Gastroesophageal sphincter (tissue), 4 donors: Measurements from ENCODE around the gene MRPS7. TPM values are rescaled to one million over a fixed set of nuclear protein-coding genes. Genes with fewer than 3 reads are reported as not detected.

Experiments used
- ATAC-seq: fragments of 150-250 bp; one replicate; pipeline ENCODE4 v1.9.1; 2016; ENCODE audit warnings: mild to moderate bottlenecking, moderate library complexity
- H3K27ac ChIP-seq, 4 donors: fragments of 200-600 bp; sonication (generic) in 3 of 4; 1 replicate in 3 of 4; 2 replicates in 1 of 4; pipeline ENCODE4 v1.5.1; 2016 to 2019
- H3K27me3 ChIP-seq: fragments of 200-600 bp; sonication (generic); one replicate; pipeline ENCODE4 v1.5.1; 2019
- H3K36me3 ChIP-seq, 2 donors: fragments of 200-600 bp; sonication (generic); one replicate each; pipeline ENCODE4 v1.5.1; 2019; ENCODE audit warnings: control low read depth in 1 of 2
- H3K4me1 ChIP-seq, 3 donors: fragments of 200-600 bp; sonication (generic); 1 replicate in 2 of 3; 2 replicates in 1 of 3; pipeline ENCODE4 v1.5.1; 2016 to 2019; ENCODE audit warnings: control low read depth in 2 of 3
- H3K4me3 ChIP-seq, 2 donors: fragments of 200-600 bp; sonication (generic); one replicate each; pipeline ENCODE4 v1.5.1; 2019; ENCODE audit warnings: mild to moderate bottlenecking in 1 of 2, moderate library complexity in 1 of 2
- H3K9me3 ChIP-seq, 3 donors: fragments of 200-600 bp; sonication (generic); one replicate each; pipeline ENCODE4 v1.5.1; 2017 to 2019; ENCODE audit warnings: control low read depth in 2 of 3
- CTCF ChIP-seq, 4 experiments: fragments of 200-600 bp in 2 of 4; fragments of 450-650 bp in 2 of 4; sonication (generic) in 1 of 4; IDR thresholded peaks; one replicate each; pipeline ENCODE4 v1.5.1; 2017 to 2019; ENCODE audit warnings: antibody characterized with exemption in 4 of 4, mild to moderate bottlenecking in 2 of 4, moderate library complexity in 2 of 4
- EP300 ChIP-seq: sonication (generic); formaldehyde crosslinking; IDR thresholded peaks from one replicate; pipeline ENCODE4 v1.6.1; 2017; ENCODE audit warnings: antibody characterized with exemption, mild to moderate bottlenecking
- POLR2A ChIP-seq, 2 donors: fragments of 450-650 bp; IDR thresholded peaks; one replicate each; pipeline ENCODE4 v1.6.1; 2017; ENCODE audit warnings: antibody characterized with exemption in 2 of 2, mild to moderate bottlenecking in 2 of 2, moderate library complexity in 1 of 2
- POLR2AphosphoS5 ChIP-seq: sonication (generic); formaldehyde crosslinking; IDR thresholded peaks from one replicate; pipeline ENCODE4 v1.6.1; 2017; ENCODE audit warnings: antibody characterized with exemption
- WGBS, 2 donors: methylation state at CpG; one replicate each; pipeline ENCODE4 v1.1.5; 2018; ENCODE audit warnings: low coverage in 1 of 2; 5-methylcytosine and 5-hydroxymethylcytosine counted together
- total RNA-seq, 4 donors: library from RNA; depleted of rRNA; stranded (reverse); fragments of >200 nt; gene quantifications; one replicate each; pipeline ENCODE4 v1.1.0, GENCODE V29; 2016

Gene MRPS7
- total RNA-seq, 4 donors from 2014 or later: 35.0 to 46.4 (median 38.3) TPM

DNA sequence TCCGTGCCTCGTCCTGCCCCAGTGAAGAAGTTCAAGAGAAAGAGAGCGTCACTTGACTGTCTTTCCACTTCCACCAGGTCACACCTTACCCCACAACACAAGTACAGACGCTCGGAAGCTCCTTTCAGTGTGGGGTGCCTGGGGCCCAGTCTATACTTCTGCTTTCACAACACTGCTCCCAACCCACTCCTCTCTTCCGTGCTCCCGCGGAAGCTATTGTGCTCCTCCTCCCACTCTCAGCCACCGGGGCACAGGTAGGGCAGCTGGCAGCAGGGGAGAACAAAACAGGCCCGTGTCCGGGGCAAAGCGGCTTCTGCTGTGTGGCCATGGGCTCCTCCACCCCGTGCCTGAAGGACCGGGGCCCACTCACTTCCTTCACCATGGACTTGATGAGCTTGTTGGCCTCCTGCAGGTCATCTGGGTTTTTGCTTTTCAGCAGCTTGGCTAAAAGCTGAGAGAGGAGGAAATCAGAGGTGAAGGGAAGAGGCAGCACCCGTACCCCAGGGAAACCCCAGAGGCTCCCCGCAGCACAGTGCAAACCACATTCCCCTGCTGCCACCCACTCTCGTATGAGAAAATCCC, 19.1 kb upstream of the MRPS7 start:
- no peaks in the 10 kb centered on the region for H3K9me3 ChIP-seq
- TF ChIP-seq POLR2A (IDR thresholded peaks at IDR 0.05) (no peak), CTCF (IDR thresholded peaks at IDR 0.05) (no peak), EP300 (no peak), POLR2AphosphoS5 (no peak)
- H3K27me3 ChIP-seq: no peaks in the 10 kb centered on the region
- peaks cover 0 to 92% of the 10 kb centered on the region in 2 donors for H3K36me3 ChIP-seq
- 82% methylated on average over 3 of the region's 17 CpGs; no CpG with 5 or more reads in 1 of the 2 donors for WGBS, 2 donors
- H3K27ac ChIP-seq: peak overlapping the region in 2 of 4 donors; percentile 6 to 50
- H3K4me1 ChIP-seq: peaks cover 0 to 15% (median 0%) of the 10 kb centered on the region in 3 donors
- no peak overlapping the region for H3K4me3 ChIP-seq
- no peak for ATAC-seq

- Histone ChIP-seq H3K27ac (no peak overlapping the region), H3K27me3 (no peaks in the 10 kb centered on the region), H3K36me3 (peaks cover 0 to 75% of the 10 kb centered on the region in 2 donors), H3K4me3 (no peak overlapping the region), H3K4me1 (peaks cover 0 to 19% (median 0%) of the 10 kb centered on the region in 3 donors), H3K9me3 (no peaks in the 10 kb centered on the region)
- ATAC-seq: no peak
- WGBS, 2 donors: 76 to 83% methylated on average over 5 to 8 of the region's 22 CpGs
- TF ChIP-seq EP300: no peak
- TF ChIP-seq POLR2AphosphoS5: no peak
- TF ChIP-seq POLR2A (IDR thresholded peaks at IDR 0.05): no peak
- no peak for TF ChIP-seq CTCF (IDR thresholded peaks at IDR 0.05)
Observed at GRCh38 chr17:75244133-75244866, 17.4 kb upstream of the MRPS7 start.

DNA sequence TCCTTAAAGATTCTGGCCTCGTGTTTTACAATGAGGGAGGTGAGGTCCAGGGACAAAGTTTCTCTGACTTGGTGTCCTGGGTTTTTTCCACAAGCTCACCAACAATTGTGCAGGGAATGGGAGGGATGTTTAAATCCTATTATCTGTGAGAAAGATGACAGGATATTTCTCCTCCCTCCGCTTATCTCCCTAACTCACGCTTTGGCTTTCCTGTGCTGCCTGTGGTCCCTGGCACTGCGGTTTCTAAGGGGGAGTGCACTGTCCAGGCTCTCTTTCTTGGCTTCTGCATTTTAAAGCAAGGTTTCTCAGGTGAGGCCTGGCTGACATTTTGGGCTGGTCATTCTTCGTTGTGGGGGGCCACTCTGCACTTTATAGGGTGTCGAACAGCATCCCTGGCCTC, 16.7 kb upstream of the MRPS7 start:
- peaks cover 0 to 68% of the 10 kb centered on the region in 2 donors for H3K36me3 ChIP-seq
- H3K27me3 ChIP-seq: no peaks in the 10 kb centered on the region
- no peak overlapping the region for H3K27ac ChIP-seq

DNA sequence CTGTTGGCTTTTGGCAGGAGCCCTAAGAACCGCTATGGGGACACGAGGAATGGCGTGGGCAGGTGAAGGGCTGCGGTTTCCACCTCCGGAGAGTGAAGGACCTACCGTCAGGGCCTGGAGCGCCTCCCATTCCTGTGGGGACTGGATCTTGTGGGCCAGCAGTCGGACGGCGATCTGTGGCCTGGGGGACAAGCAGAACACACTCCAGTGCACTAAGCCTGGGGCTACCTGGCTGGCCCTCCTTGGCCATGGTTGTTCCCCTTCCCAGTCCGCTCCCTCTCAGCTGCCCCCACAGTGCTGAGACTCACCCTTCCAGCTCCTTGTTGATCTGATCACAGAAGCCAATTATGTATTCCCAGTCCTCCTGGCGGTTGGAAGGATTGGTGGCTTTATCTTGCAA, 15.3 kb upstream of the MRPS7 start:
- Histone ChIP-seq H3K4me3 (no peak overlapping the region), H3K4me1 (peaks cover 0 to 19% (median 3%) of the 10 kb centered on the region in 3 donors), H3K27me3 (no peaks in the 10 kb centered on the region), H3K36me3 (peaks cover 0 to 54% of the 10 kb centered on the region in 2 donors), H3K27ac (no peak overlapping the region), H3K9me3 (no peaks in the 10 kb centered on the region)
- TF ChIP-seq POLR2A (IDR thresholded peaks at IDR 0.05) (no peak), EP300 (no peak), POLR2AphosphoS5 (no peak), CTCF (IDR thresholded peaks at IDR 0.05) (no peak)
- no peak for ATAC-seq
- WGBS, 2 donors: 100% methylated on average over 1 of the region's 12 CpGs; no CpG with 5 or more reads in 1 of the 2 donors

More for the DNA sequence above, 16.7 kb upstream of the MRPS7 start:
- no peak for TF ChIP-seq CTCF (IDR thresholded peaks at IDR 0.05)
- 50 to 89% methylated on average over 1 to 5 of the region's 6 CpGs for WGBS, 2 donors
- Histone ChIP-seq H3K9me3 (no peaks in the 10 kb centered on the region), H3K4me1 (peaks cover 0 to 21% (median 0%) of the 10 kb centered on the region in 3 donors), H3K4me3 (no peak overlapping the region)
- ATAC-seq: no peak

- peaks cover 0 to 22% of the 10 kb centered on the region in 2 donors for H3K36me3 ChIP-seq
- H3K27ac ChIP-seq: peak overlapping the region in 2 of 4 donors; percentile 33 to 65
- WGBS, 2 donors: 64 to 79% methylated on average over 4 of the region's 4 CpGs
- no peak overlapping the region for H3K4me3 ChIP-seq
- no peaks in the 10 kb centered on the region for H3K27me3 ChIP-seq
- H3K4me1 ChIP-seq: peaks cover 0 to 19% (median 3%) of the 10 kb centered on the region in 3 donors
- ATAC-seq: no peak
- no peak for TF ChIP-seq EP300
- no peaks in the 10 kb centered on the region for H3K9me3 ChIP-seq
Observed at GRCh38 chr17:75249564-75249963, 12.1 kb upstream of the MRPS7 start.
